Measurements from ENCODE around the gene SEC14L1. TPM values are rescaled to one million over a fixed set of nuclear protein-coding genes. Genes with fewer than 3 reads are reported as not detected.

The SEC14L1 gene
- total RNA-seq, 1 experiment from 2014 or later, result 58.6 TPM

DNA sequence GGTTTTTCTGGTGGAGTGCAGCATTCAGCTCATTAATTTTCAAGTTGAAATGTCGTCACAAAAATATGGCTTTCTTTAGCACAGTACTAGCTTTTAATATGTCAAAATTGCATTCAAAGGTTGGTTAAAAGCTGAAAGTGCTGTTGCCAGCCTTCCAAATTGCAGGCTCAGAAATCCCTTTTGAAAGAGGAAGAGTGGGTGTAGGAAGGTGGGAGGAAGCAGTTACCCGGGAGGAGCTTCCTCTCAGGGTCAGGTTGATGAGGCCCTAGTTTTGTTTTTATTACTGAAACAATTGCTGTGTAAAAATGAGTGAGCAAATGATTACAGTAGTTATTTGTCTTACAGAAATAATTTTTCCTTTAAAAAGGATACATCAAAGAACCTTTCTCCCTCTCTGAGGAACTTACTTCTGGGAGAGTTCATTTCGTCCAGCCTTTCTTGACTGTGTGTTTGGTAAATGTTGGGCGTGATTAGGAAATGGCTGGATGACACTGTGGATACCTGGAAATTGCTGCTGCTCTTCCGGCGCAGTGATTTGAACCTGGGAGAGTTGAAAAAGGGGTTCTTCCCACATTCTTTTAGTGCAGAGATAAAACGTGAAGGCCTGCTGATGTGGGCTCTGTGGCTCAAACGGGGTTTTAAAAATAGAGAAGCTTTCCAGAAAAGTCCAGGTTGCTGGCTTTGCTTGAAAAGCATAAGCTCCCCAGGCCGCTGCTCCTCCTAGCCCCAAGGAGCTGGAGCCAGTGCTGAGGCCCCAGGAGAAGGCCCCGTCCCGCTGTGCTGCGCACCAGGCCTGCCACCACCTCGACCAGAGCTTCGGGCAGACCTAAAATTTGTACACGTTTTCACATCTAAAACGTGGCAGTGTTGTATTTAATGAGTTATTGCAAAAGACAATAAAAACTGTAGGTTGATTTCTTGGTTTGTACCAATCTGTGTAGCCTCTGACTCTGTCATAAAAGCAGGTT lies 41.7 kb downstream of the SEC14L1 start:
- no peaks in the 10 kb centered on the region; a peak in 1 of 7 replicates for H3K36me3 Mint-ChIP-seq (ENCODE audit: insufficient read depth in 1 of 3, low read depth in 3 of 3)
- H2BK5ac ChIP-seq (ENCODE audit: insufficient read length, low read length), result no peak overlapping the region
- H3K9me3 Mint-ChIP-seq, result no peaks in the 10 kb centered on the region
- no peak overlapping the region for H2AK5ac ChIP-seq (ENCODE audit: insufficient read length, low read length)
- TF ChIP-seq CTCF (conservative IDR thresholded peaks at IDR 0.05), result no peak
- no peaks in the 10 kb centered on the region for H3K23me2 ChIP-seq (ENCODE audit: insufficient read length, low read depth, low read length, poor library complexity, severe bottlenecking)
- H3T11ph ChIP-seq (ENCODE audit: low read length), result no peak overlapping the region
- H3K14ac ChIP-seq (ENCODE audit: insufficient read depth, low read length), result no peak overlapping the region
- H2AFZ ChIP-seq (ENCODE audit: low read length), result no peak overlapping the region
- H2BK15ac ChIP-seq (ENCODE audit: low read depth, low read length), result no peak overlapping the region
- H3K23ac ChIP-seq (ENCODE audit: insufficient read length, low read depth, low read length), result no peak overlapping the region
- no peak overlapping the region for H3K4me2 ChIP-seq (ENCODE audit: insufficient read depth, insufficient read length, low read length)
- no peak overlapping the region for H3K27ac ChIP-seq (ENCODE audit: insufficient read length, low read depth, low read length)
- H2BK12ac ChIP-seq (ENCODE audit: insufficient read length, low read depth, low read length), result no peak overlapping the region
- H4K5ac ChIP-seq (ENCODE audit: insufficient read length, low read depth, low read length), result no peak overlapping the region
- WGBS (ENCODE audit: extremely low coverage, insufficient read length, low lambda C conversion rate), result no CpG with 5 or more reads among the region's 16 CpGs
- H4K8ac ChIP-seq (replicated peaks; ENCODE audit: insufficient read length, low read depth, low read length), result no peak overlapping the region
- no peaks in the 10 kb centered on the region for H3K27me3 ChIP-seq (ENCODE audit: insufficient read depth, low read length)
- peak overlapping the region in 2 of 3 experiments; percentile 60 to 74; a peak in 4 of 7 replicates for H3K27ac Mint-ChIP-seq
- H3K18ac ChIP-seq (ENCODE audit: insufficient read length, low read depth, low read length), result no peak overlapping the region
- H3K79me2 ChIP-seq (ENCODE audit: insufficient read depth, low read length), result peaks cover 3% of the 10 kb centered on the region; the same call in 1 of the 2 replicates
- H3K56ac ChIP-seq (ENCODE audit: insufficient read length, low read depth, low read length), result no peak overlapping the region
- H3K4me1 ChIP-seq (ENCODE audit: insufficient read depth, low read length), result no peaks in the 10 kb centered on the region
- no peak overlapping the region for H3K4me3 Mint-ChIP-seq
- H3K79me1 ChIP-seq (ENCODE audit: insufficient read depth, low read depth, low read length, poor library complexity, severe bottlenecking), result no peaks in the 10 kb centered on the region
- no peak overlapping the region for H3K4ac ChIP-seq (ENCODE audit: low read depth, low read length)
- DNase-seq, result no peak
- no peaks in the 10 kb centered on the region for H4K20me1 ChIP-seq (ENCODE audit: control insufficient read depth, insufficient read depth, insufficient read length)
- no peaks in the 10 kb centered on the region for H3K27me3 Mint-ChIP-seq (ENCODE audit: low read depth)
- no peak overlapping the region for H2BK120ac ChIP-seq (ENCODE audit: low read depth, low read length, poor library complexity, severe bottlenecking)
- no peak overlapping the region for H2BK20ac ChIP-seq (ENCODE audit: low read depth, low read length, poor library complexity, severe bottlenecking)
- no peak overlapping the region for H4K91ac ChIP-seq (ENCODE audit: insufficient read length, low read depth, low read length)
- peaks cover 11 to 14% of the 10 kb centered on the region in 2 experiments for H3K4me1 Mint-ChIP-seq
- H3K9ac ChIP-seq (ENCODE audit: extremely low read depth, insufficient read length, low read length), result no peak overlapping the region
- H3K9me3 ChIP-seq (ENCODE audit: control insufficient read depth, low read depth, low read length), result no peaks in the 10 kb centered on the region
